ENCODE measurements around the gene NEB.

The NEB gene

DNA sequence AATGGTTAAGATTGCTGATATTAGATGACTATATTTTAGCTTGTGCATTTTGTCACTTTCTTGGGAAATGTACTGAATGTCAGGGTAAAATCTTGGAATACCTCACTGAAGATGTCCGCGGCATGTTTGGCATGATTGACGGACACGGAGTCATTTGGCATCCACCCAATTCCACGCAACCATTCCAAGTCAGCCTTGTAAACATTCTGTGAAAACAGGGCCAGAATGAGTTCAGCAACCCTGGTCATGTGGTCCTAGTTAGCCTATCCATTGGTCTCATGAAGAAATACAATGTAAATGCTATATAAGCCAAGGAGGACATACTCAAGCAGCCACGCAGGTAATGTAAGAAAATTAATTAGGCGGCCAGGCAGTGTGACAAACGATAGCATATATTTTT, 165.1 kb downstream of the NEB start:
- H2AFZ ChIP-seq (ENCODE audit: low read length) = no peak overlapping the region
- H4K20me1 ChIP-seq (ENCODE audit: insufficient read depth, low read length, poor library complexity, severe bottlenecking) = no peaks in the 10 kb centered on the region
- no peak for TF ChIP-seq EZH2phosphoT487 (IDR thresholded peaks at IDR 0.05; ENCODE audit: borderline replicate concordance)
- TF ChIP-seq, protein P1, sequence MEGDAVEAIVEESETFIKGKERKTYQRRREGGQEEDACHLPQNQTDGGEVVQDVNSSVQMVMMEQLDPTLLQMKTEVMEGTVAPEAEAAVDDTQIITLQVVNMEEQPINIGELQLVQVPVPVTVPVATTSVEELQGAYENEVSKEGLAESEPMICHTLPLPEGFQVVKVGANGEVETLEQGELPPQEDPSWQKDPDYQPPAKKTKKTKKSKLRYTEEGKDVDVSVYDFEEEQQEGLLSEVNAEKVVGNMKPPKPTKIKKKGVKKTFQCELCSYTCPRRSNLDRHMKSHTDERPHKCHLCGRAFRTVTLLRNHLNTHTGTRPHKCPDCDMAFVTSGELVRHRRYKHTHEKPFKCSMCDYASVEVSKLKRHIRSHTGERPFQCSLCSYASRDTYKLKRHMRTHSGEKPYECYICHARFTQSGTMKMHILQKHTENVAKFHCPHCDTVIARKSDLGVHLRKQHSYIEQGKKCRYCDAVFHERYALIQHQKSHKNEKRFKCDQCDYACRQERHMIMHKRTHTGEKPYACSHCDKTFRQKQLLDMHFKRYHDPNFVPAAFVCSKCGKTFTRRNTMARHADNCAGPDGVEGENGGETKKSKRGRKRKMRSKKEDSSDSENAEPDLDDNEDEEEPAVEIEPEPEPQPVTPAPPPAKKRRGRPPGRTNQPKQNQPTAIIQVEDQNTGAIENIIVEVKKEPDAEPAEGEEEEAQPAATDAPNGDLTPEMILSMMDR (conservative IDR thresholded peaks at IDR 0.05; ENCODE audit: low read length) = no peak
- no peaks in the 10 kb centered on the region for H3K9me2 ChIP-seq (replicated peaks; ENCODE audit: low read depth, low read length)
- no peak overlapping the region for H3K4me3 ChIP-seq (ENCODE audit: low read length, poor library complexity, severe bottlenecking)
- no peaks in the 10 kb centered on the region for H3K36me3 ChIP-seq (ENCODE audit: insufficient read depth, low read length)
- H3K27me3 ChIP-seq (ENCODE audit: insufficient read depth, low read length, poor library complexity, severe bottlenecking) = no peaks in the 10 kb centered on the region
- H3K9ac ChIP-seq (ENCODE audit: low read depth, low read length, poor library complexity, severe bottlenecking) = no peak overlapping the region
- H3K4me2 ChIP-seq (ENCODE audit: low read depth, low read length, poor library complexity, severe bottlenecking) = no peak overlapping the region
- no peaks in the 10 kb centered on the region for H3K79me2 ChIP-seq (ENCODE audit: insufficient read depth, low read length)
- no peaks in the 10 kb centered on the region for H3K4me1 ChIP-seq (ENCODE audit: insufficient read depth, low read length, poor library complexity, severe bottlenecking)
- no peaks in the 10 kb centered on the region for H3K9me3 ChIP-seq (ENCODE audit: insufficient read depth, low read depth, low read length)
- no peaks in the 10 kb centered on the region for H3F3A ChIP-seq (ENCODE audit: low read depth)

GRCh38 chr2:151568501-151568900, 165.8 kb downstream of the NEB start:
- no peaks in the 10 kb centered on the region for H3K4me1 ChIP-seq (ENCODE audit: insufficient read depth, low read length, poor library complexity, severe bottlenecking)
- H3K4me2 ChIP-seq (ENCODE audit: low read depth, low read length, poor library complexity, severe bottlenecking) = no peak overlapping the region
- no peaks in the 10 kb centered on the region for H3F3A ChIP-seq (ENCODE audit: low read depth)
- H2AFZ ChIP-seq (ENCODE audit: low read length) = no peak overlapping the region
- no peaks in the 10 kb centered on the region for H3K9me3 ChIP-seq (ENCODE audit: insufficient read depth, low read depth, low read length)
- TF ChIP-seq EZH2phosphoT487 (IDR thresholded peaks at IDR 0.05; ENCODE audit: borderline replicate concordance) = no peak
- TF ChIP-seq, protein P1 (conservative IDR thresholded peaks at IDR 0.05; ENCODE audit: low read length) = no peak
- no peak overlapping the region for H3K4me3 ChIP-seq (ENCODE audit: low read length, poor library complexity, severe bottlenecking)
- no peaks in the 10 kb centered on the region for H3K27me3 ChIP-seq (ENCODE audit: insufficient read depth, low read length, poor library complexity, severe bottlenecking)
- no peaks in the 10 kb centered on the region for H3K79me2 ChIP-seq (ENCODE audit: insufficient read depth, low read length)
- H4K20me1 ChIP-seq (ENCODE audit: insufficient read depth, low read length, poor library complexity, severe bottlenecking) = no peaks in the 10 kb centered on the region
- no peaks in the 10 kb centered on the region for H3K9me2 ChIP-seq (replicated peaks; ENCODE audit: low read depth, low read length)
- no peak overlapping the region for H3K9ac ChIP-seq (ENCODE audit: low read depth, low read length, poor library complexity, severe bottlenecking)
- no peaks in the 10 kb centered on the region for H3K36me3 ChIP-seq (ENCODE audit: insufficient read depth, low read length)

DNA sequence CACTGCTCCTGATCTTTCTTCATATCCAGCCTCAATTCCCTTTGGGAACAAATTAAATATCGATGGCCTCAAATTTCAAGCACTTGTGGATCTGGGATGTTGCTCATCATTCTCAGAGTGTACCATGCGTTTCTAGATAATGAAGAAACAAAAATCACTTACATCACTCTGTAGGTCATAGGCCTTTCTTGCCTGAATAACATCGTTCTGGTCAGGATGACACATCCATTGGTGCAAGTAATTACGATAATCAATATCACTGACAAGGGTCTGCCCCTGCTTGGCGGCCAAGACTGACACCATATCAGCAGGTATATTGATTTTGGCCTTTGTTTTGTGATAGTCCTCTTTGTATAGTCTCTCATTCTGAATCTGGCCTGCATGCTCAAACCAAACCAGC, 167.3 kb downstream of the NEB start:
- no peaks in the 10 kb centered on the region for H3K36me3 ChIP-seq (ENCODE audit: insufficient read depth, low read length)
- H3K4me1 ChIP-seq (ENCODE audit: insufficient read depth, low read length, poor library complexity, severe bottlenecking) = no peaks in the 10 kb centered on the region
- no peaks in the 10 kb centered on the region for H3K9me3 ChIP-seq (ENCODE audit: insufficient read depth, low read depth, low read length)
- H3K9ac ChIP-seq (ENCODE audit: low read depth, low read length, poor library complexity, severe bottlenecking) = no peak overlapping the region
- no peaks in the 10 kb centered on the region for H3K79me2 ChIP-seq (ENCODE audit: insufficient read depth, low read length)
- H4K20me1 ChIP-seq (ENCODE audit: insufficient read depth, low read length, poor library complexity, severe bottlenecking) = no peaks in the 10 kb centered on the region
- H3K4me2 ChIP-seq (ENCODE audit: low read depth, low read length, poor library complexity, severe bottlenecking) = no peak overlapping the region
- no peaks in the 10 kb centered on the region for H3K27me3 ChIP-seq (ENCODE audit: insufficient read depth, low read length, poor library complexity, severe bottlenecking)
- no peaks in the 10 kb centered on the region for H3F3A ChIP-seq (ENCODE audit: low read depth)
- H3K9me2 ChIP-seq (replicated peaks; ENCODE audit: low read depth, low read length) = no peaks in the 10 kb centered on the region
- H2AFZ ChIP-seq (ENCODE audit: low read length) = no peak overlapping the region
- no peak overlapping the region for H3K4me3 ChIP-seq (ENCODE audit: low read length, poor library complexity, severe bottlenecking)
- no peak for TF ChIP-seq EZH2phosphoT487 (IDR thresholded peaks at IDR 0.05; ENCODE audit: borderline replicate concordance)
- TF ChIP-seq, protein P1 (conservative IDR thresholded peaks at IDR 0.05; ENCODE audit: low read length) = no peak

Data from Loucy (cell line).